IMR-90 (cell line): Measurements from ENCODE around the gene MYADML2. TPM values are rescaled to one million over a fixed set of nuclear protein-coding genes. Genes with fewer than 3 reads are reported as not detected.
A peak's percentile ranks its signal among the peaks of the same experiment; 100 is the strongest.

ENCODE experiments used
- ATAC-seq: fragments of 200-7000 bp; cut with Tn5 transposase; 2 replicates; pipeline ENCODE4 v1.9.1; 2020; ENCODE audit warnings: low read depth, mild to moderate bottlenecking, moderate library complexity
- BruUV-seq: library from RNA; stranded (reverse); fragments of 400-500 nt; replicated peaks from 2 replicates; lab custom pipeline; 2021; lab: Mats Ljungman, UMichigan
- CTCF ChIA-PET: fragments of 300-600 bp; formaldehyde crosslinking; extraction: SDS; loops from one replicate; lab custom pipeline; 2021; ENCODE audit warnings: antibody characterized with exemption; lab: Yijun Ruan, JAX
- POLR2A ChIA-PET: fragments of 300-600 bp; sonication (Branson Sonifier 250); formaldehyde crosslinking; loops from one replicate; lab custom pipeline; 2022; ENCODE audit warnings: antibody characterized with exemption; ENCODE audit not compliant: unreplicated experiment; lab: Charles Lee
- DNase-seq: peaks from one replicate; pipeline ENCODE4 v3.0.0; 2013
- H2AFZ ChIP-seq: replicated peaks from 2 replicates; pipeline ENCODE3; 2013; ENCODE audit warnings: low read length, mild to moderate bottlenecking; ENCODE audit not compliant: poor library complexity
- H2AK5ac ChIP-seq: 2 replicates; pipeline ENCODE4 v1.6.1; 2013; ENCODE audit warnings: low read depth, low read length, inconsistent platforms
- H2AK9ac ChIP-seq: replicated peaks from 2 replicates; pipeline ENCODE3; 2013; ENCODE audit warnings: mild to moderate bottlenecking, low read depth, low read length, moderate library complexity; ENCODE audit not compliant: poor library complexity
- H2BK120ac ChIP-seq: 2 replicates; pipeline ENCODE4 v1.6.1; 2013; ENCODE audit warnings: low read depth, low read length, inconsistent platforms
- H2BK15ac ChIP-seq: 3 replicates; pipeline ENCODE4 v1.6.1; 2013; ENCODE audit warnings: low read depth, low read length, inconsistent platforms
- H2BK20ac ChIP-seq: 2 replicates; pipeline ENCODE4 v1.6.1; 2013; ENCODE audit warnings: low read depth, mild to moderate bottlenecking, inconsistent platforms, low read length, moderate library complexity
- H2BK5ac ChIP-seq: 2 replicates; pipeline ENCODE4 v1.6.1; 2013; ENCODE audit warnings: mild to moderate bottlenecking, low read depth, low read length, inconsistent platforms; ENCODE audit not compliant: poor library complexity, severe bottlenecking
- H3K14ac ChIP-seq: replicated peaks from 2 replicates; pipeline ENCODE4 v1.6.1; 2013; ENCODE audit warnings: low read depth, low read length, inconsistent platforms
- H3K18ac ChIP-seq: 2 replicates; pipeline ENCODE4 v1.6.1; 2013; ENCODE audit warnings: low read depth, low read length, control low read depth
- H3K23ac ChIP-seq: 2 replicates; pipeline ENCODE4 v1.6.1; 2013; ENCODE audit warnings: low read depth, low read length, inconsistent platforms
- H3K27ac ChIP-seq: 2 replicates; pipeline ENCODE4 v1.5.1; 2013; ENCODE audit warnings: mild to moderate bottlenecking, control low read depth, low read length; ENCODE audit not compliant: insufficient read depth
- H3K27me3 ChIP-seq: 2 replicates; pipeline ENCODE4 v1.6.1; 2013; ENCODE audit warnings: low read length; ENCODE audit not compliant: control insufficient read depth, insufficient read depth
- H3K36me3 ChIP-seq: 2 replicates; pipeline ENCODE4 v1.6.1; 2013; ENCODE audit warnings: low read length, mixed read lengths; ENCODE audit not compliant: control insufficient read depth, insufficient read depth
- H3K4ac ChIP-seq: 2 replicates; pipeline ENCODE4 v1.6.1; 2013; ENCODE audit warnings: low read depth, low read length, inconsistent platforms
- H3K4me1 ChIP-seq: 2 replicates; pipeline ENCODE4 v1.6.1; 2013; ENCODE audit warnings: low read length, mixed read lengths; ENCODE audit not compliant: control insufficient read depth, insufficient read depth
- H3K4me2 ChIP-seq: 2 replicates; pipeline ENCODE4 v1.6.1; 2013; ENCODE audit warnings: low read depth, mild to moderate bottlenecking, control low read depth, low read length, moderate library complexity
- H3K4me3 ChIP-seq: 2 replicates; pipeline ENCODE4 v1.5.1; 2013; ENCODE audit warnings: low read depth, mild to moderate bottlenecking, control low read depth, low read length, moderate library complexity; ENCODE audit not compliant: insufficient read depth
- H3K56ac ChIP-seq: 2 replicates; pipeline ENCODE4 v1.6.1; 2013; ENCODE audit warnings: low read length, inconsistent platforms; ENCODE audit not compliant: insufficient read depth; ENCODE audit errors: extremely low read depth
- H3K79me1 ChIP-seq, 2 experiments: 2 replicates each; pipeline ENCODE4 v1.6.1; 2013; ENCODE audit warnings: low read length in 2 of 2, inconsistent platforms in 1 of 2, low read depth in 1 of 2
- H3K9ac ChIP-seq: 2 replicates; pipeline ENCODE4 v1.6.1; 2013; ENCODE audit warnings: low read depth, low read length, control low read depth
- H3K9me1 ChIP-seq: 2 replicates; pipeline ENCODE4 v1.6.1; 2013; ENCODE audit warnings: low read length, inconsistent platforms; ENCODE audit not compliant: insufficient read depth
- H3K9me3 ChIP-seq: 2 replicates; pipeline ENCODE4 v1.6.1; 2013; ENCODE audit warnings: low read length; ENCODE audit not compliant: control insufficient read depth, insufficient read depth
- H4K20me1 ChIP-seq: 2 replicates; pipeline ENCODE4 v1.6.1; 2013; ENCODE audit warnings: low read length, inconsistent platforms; ENCODE audit not compliant: insufficient read depth
- H4K5ac ChIP-seq: 2 replicates; pipeline ENCODE4 v1.6.1; 2013; ENCODE audit warnings: mild to moderate bottlenecking, low read depth, low read length, control low read depth
- H4K8ac ChIP-seq, 2 experiments: 2 replicates each; pipeline ENCODE4 v1.6.1; 2013; ENCODE audit warnings: low read depth in 2 of 2, low read length in 2 of 2, control low read depth in 1 of 2, inconsistent platforms in 1 of 2
- H4K91ac ChIP-seq: 2 replicates; pipeline ENCODE4 v1.6.1; 2013; ENCODE audit warnings: low read depth, low read length, inconsistent platforms; ENCODE audit not compliant: insufficient read depth
- CHD1 ChIP-seq: IDR thresholded peaks from 2 replicates; pipeline ENCODE4 v1.6.1; 2012; ENCODE audit warnings: low read depth, low read length, improper control_type of control experiment
- CTCF ChIP-seq: conservative IDR thresholded peaks from 2 replicates; pipeline ENCODE4 v1.5.1; 2012; ENCODE audit warnings: mild to moderate bottlenecking, low read depth, low read length, improper control_type of control experiment
- FOS ChIP-seq: fragments of 150-350 bp; IDR thresholded peaks from 2 replicates; pipeline ENCODE4 v1.6.1; 2016; ENCODE audit warnings: low read depth, low read length
- MAFK ChIP-seq: IDR thresholded peaks from 2 replicates; pipeline ENCODE4 v1.6.1; 2012; ENCODE audit warnings: low read depth, low read length, improper control_type of control experiment
- MAZ ChIP-seq: IDR thresholded peaks from 2 replicates; pipeline ENCODE4 v1.6.1; 2012; ENCODE audit warnings: low read depth, mild to moderate bottlenecking, low read length, improper control_type of control experiment, moderate library complexity, borderline replicate concordance
- RAD21 ChIP-seq: IDR thresholded peaks from 2 replicates; pipeline ENCODE4 v1.6.1; 2012; ENCODE audit warnings: low read length, improper control_type of control experiment
- RCOR1 ChIP-seq: IDR thresholded peaks from 2 replicates; pipeline ENCODE4 v1.6.1; 2012; ENCODE audit warnings: mild to moderate bottlenecking, low read length, improper control_type of control experiment; ENCODE audit not compliant: insufficient replicate concordance
- SMC3 ChIP-seq: fragments of 150-350 bp; IDR thresholded peaks from 2 replicates; pipeline ENCODE4 v1.6.1; 2016; ENCODE audit warnings: low read depth, mild to moderate bottlenecking, antibody characterized with exemption, low read length, moderate library complexity
- WGBS, 2 experiments: methylation state at CpG; one replicate each; pipeline versions ENCODE4 v1.1.5 to v1.1.7; 2013; ENCODE audit warnings: missing lambda C conversion rate in 2 of 2; ENCODE audit not compliant: insufficient read length in 1 of 2; ENCODE audit errors: extremely low coverage in 2 of 2; 5-methylcytosine and 5-hydroxymethylcytosine counted together
- dilution Hi-C: fragments of 300-500 bp; cut with HindIII; formaldehyde crosslinking; loops from one replicate; pipeline ENCODE4 v1.14.3; 2018; ENCODE audit warnings: low sequenced_read_pairs; ENCODE audit not compliant: unreplicated experiment
- in situ Hi-C: fragments of 300-500 bp; cut with MboI; formaldehyde crosslinking; loops from 3 replicates; pipeline ENCODE4 v1.14.3; 2019; ENCODE audit warnings: low sequenced_read_pairs, inconsistent platforms, mixed read lengths
- intact Hi-C: fragments of 100-400 bp; cut with micrococcal nuclease; formaldehyde crosslinking; loops from 2 replicates; pipeline ENCODE4 v1.10.0; 2022
- polyA plus RNA-seq, 3 experiments: library from polyadenylated mRNA; depleted of rRNA; stranded (reverse); fragments of >200 nt; gene quantifications; 2 replicates each; pipeline ENCODE4 v1.2.3, GENCODE V29; 2012; ENCODE audit warnings: low replicate concordance in 1 of 3
- total RNA-seq: library from RNA; depleted of rRNA; stranded (reverse); fragments of >200 nt; gene quantifications from 2 replicates; pipeline ENCODE4 v1.2.3, GENCODE V29; 2012

The MYADML2 gene
- total and polyA plus RNA-seq, 2 of the 4 experiments (the other 2 are of a cell fraction) = not detected

- H4K8ac ChIP-seq = no peak overlapping the region
- H3K9me3 ChIP-seq = no peaks in the 10 kb centered on the region
- no peaks in the 10 kb centered on the region for H3K4me1 ChIP-seq
- no peaks in the 10 kb centered on the region for H3K36me3 ChIP-seq
- dilution Hi-C loops = no loop called here
- peak overlapping the region; percentile 15; the same call in 1 of the 2 replicates for H3K4me2 ChIP-seq
- H2BK20ac ChIP-seq = no peak overlapping the region
- no peak overlapping the region for H2BK120ac ChIP-seq
- H3K4me3 ChIP-seq = peak overlapping the region; percentile 21
- no peaks in the 10 kb centered on the region for H3K79me1 ChIP-seq
- no peak overlapping the region for H3K4ac ChIP-seq
- H3K9ac ChIP-seq = no peak overlapping the region
- peak; percentile 91 for ATAC-seq
- H2AK9ac ChIP-seq = peak overlapping the region; percentile 78
- DNase-seq = peak; percentile 24
- H3K18ac ChIP-seq = no peak overlapping the region
- H4K5ac ChIP-seq = no peak overlapping the region
- no peak overlapping the region for H2BK15ac ChIP-seq
- H4K91ac ChIP-seq = no peak overlapping the region
- no peak overlapping the region for H3K56ac ChIP-seq
- H3K27ac ChIP-seq = no peak overlapping the region
- ChIA-PET POLR2A (no interaction called here), CTCF (interaction anchor here (0.5 to 1.3 kb wide), 16 partner anchors 9 to 535 kb away, joined by 3 to 17 read pairs (median 4); partner anchors contain the start of genes CENPX, DCXR, LRRC45 and MYADML2)
- H3K23ac ChIP-seq = no peak overlapping the region
- H2AFZ ChIP-seq = peak overlapping the region; percentile 92
- no peaks in the 10 kb centered on the region for H4K20me1 ChIP-seq
- peaks cover 50% of the 10 kb centered on the region for H3K27me3 ChIP-seq
- in situ Hi-C loops = no loop called here
- no peaks in the 10 kb centered on the region for H3K9me1 ChIP-seq
- no peak overlapping the region for H2BK5ac ChIP-seq
- H3K14ac ChIP-seq = no peak overlapping the region
- no peak for TF ChIP-seq MAFK
- TF ChIP-seq MAZ = peak; percentile 62; the same call in 1 of the 2 replicates
- no peak for TF ChIP-seq CHD1
- TF ChIP-seq RCOR1 = peak; percentile 75
- TF ChIP-seq CTCF = peak; percentile 99
- TF ChIP-seq FOS = no peak
- peak; percentile 90 for TF ChIP-seq RAD21
- TF ChIP-seq SMC3 = peak; percentile 91
- WGBS, 2 experiments = 2% methylated on average over 56 of the region's 112 CpGs; no CpG with 5 or more reads in 1 of the 2 experiments
- no TSS peak for BruUV-seq
- no peak overlapping the region for H2AK5ac ChIP-seq
- intact Hi-C loops = loop anchor here (1.0 to 10.0 kb wide), 2 partner anchors 62 to 195 kb away; no protein-coding TSS in a partner anchor
Measured at GRCh38 chr17:81959362-81960129, 12.5 kb upstream of the MYADML2 start.
